GM19372 (cell line): Measurements from ENCODE around the gene TERF2IP.

Source experiments
- ATAC-seq: cut with Tn5 transposase; IDR thresholded peaks from one replicate; pipeline ENCODE4 v1.9.1; 2021; ENCODE audit warnings: mild to moderate bottlenecking, low read depth, moderate library complexity; ENCODE audit not compliant: unreplicated experiment

The TERF2IP gene

GRCh38 chr16:75647492-75648264, at the start of gene TERF2IP, which contains the start of gene KARS1:
Gene TERF2IP, plus strand, starts transcription at chr16:75647773. Its CDS starts 110 bp downstream, at chr16:75647883.
Gene KARS1, minus strand, starts transcription at chr16:75647665. Its CDS starts 26 bp downstream, at chr16:75647639.
- peak; percentile 83 for ATAC-seq

DNA sequence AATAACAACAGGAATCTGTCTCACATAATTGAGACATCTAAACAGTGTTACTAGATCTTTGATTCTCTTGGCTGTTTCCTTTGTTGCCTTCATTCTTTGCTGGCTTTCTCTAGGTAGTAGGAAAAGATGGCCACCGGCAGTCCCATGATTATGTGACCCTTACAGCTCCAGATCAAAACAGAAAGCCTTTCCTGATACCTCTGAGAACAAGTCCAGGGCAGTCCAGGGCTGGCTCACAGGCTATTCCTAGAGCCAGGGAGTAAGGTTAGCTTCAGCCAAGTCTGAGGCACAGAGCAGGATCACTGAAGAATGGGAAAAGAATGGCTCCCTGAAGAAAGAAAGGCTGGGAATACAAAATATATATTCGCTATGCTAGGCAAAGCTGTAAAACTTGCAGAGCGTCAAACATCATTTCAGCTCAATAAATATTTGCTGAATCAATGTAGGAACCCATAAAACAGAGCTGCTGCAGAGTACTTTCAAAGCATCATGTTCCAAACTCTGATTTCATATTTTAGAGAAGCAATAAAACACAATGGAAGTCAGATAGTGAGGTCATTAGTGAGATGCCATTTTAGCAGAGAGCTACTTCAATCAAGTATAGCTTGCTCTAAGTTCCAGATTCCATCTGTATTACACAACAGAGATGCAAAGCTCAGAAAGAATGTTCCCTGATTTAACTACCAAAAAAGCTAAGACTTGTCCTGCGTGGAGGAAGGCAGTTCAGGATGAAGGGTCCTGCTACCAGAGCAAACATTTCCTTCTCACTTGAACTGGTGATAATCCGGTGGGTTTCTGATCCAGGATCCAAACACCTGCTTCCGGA, 47.9 kb upstream of the TERF2IP start:
- no peak for ATAC-seq

DNA sequence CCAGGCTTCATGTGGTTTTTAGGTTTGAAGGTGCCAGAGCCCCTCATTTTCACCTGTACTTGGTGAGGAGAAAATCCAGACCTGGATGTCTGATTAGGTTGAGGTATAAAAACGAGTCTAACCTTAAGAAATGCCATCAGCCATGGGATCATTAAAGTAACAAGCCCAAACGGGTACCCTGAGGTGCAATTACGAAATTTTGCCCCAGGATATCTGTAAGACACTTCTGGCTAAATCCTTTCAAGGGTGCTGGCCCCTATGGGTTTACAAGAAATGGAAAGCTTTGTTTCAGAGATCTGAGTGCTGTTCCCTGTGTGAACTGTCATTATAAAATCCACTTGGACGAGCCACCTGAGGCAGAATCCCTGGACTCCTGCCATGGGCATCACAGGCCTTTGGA, 44.3 kb upstream of the TERF2IP start:
- ATAC-seq, result no peak

DNA sequence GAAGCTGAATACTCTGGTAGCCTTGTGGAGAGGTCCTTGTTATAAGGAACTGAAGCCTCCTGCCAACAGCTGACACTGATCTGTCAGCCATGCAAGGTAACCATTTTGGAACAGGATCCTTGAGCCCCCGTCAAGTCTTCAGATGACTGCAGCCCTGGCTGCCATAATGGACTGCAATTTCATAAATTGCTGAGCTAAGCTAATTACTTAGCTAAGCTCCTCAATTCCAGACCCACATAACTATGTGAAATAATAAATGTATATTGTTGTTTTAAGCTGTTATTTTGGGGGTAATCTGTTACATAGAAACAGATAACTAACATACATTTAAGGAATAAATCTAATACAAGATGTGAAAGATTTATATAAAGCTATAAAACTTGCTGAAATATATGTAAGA, 41.1 kb upstream of the TERF2IP start:
- ATAC-seq, result no peak

DNA sequence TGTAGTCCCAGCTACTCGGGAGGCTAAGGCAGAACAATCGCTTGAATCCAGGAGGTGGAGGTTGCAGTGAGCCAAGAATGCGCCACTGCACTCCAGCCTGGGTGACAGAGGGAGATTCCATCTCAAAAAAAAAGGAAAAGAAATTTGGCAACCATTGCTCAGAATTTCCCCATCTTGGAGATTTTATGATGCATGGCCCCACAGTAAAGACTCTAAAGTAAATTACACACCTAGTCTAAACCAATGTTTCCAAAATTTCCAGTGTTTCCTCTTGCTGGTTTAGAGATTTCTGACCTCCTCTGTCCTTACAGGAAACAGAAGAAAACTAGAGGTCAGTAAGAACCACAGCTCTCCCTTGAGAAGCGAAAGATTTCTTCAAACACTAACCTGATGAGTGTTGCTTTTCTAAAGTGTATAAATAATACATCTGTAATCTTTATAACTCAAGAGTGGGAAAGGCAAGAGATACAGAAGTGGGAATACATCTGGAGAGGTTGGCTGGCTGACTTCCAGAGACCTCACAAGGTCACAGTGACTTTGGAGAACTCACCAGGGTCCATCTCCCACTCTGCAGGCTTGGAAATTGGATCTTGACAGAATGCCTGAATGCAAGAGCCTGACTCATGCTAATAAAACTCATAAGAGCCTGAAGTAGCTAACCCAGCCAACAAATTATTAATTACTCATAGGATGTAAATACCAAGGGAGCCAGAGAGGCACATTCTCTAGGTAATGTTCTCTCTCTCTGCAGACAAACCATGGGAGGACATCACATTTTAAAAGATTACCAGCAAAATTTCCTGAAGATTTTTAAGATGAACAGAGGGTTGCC, 33.3 kb upstream of the TERF2IP start:
- no peak for ATAC-seq

GRCh38 chr16:75615619-75616018, 32.0 kb upstream of the TERF2IP start:
- ATAC-seq, result no peak

DNA sequence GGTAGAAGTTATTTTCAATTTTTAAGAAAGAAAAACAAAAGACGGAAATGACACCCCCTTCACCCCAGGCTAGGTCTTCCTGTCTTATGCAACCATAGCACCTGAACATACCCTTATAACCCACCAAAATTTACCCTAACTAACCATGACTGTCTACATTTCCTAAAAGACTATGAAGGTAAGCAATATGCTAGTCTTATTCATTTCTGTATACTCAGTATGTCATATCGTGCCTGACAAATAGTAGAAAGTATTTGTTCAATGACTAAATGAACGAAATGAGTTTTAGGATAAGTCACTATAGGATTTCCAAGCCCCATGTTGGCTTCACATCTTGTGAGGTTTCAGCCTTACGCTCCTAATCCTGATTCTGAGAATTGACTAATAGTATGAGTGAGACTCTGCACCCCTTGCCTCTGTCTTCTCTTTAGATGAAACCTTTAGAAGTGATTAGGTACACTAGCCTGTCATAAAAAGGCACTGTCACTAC, 31.0 kb upstream of the TERF2IP start:
- ATAC-seq, result no peak

- no peak for ATAC-seq
Observed at GRCh38 chr16:75617121-75617520, 30.5 kb upstream of the TERF2IP start.

GRCh38 chr16:75618780-75619179, 28.8 kb upstream of the TERF2IP start:
- no peak for ATAC-seq

DNA sequence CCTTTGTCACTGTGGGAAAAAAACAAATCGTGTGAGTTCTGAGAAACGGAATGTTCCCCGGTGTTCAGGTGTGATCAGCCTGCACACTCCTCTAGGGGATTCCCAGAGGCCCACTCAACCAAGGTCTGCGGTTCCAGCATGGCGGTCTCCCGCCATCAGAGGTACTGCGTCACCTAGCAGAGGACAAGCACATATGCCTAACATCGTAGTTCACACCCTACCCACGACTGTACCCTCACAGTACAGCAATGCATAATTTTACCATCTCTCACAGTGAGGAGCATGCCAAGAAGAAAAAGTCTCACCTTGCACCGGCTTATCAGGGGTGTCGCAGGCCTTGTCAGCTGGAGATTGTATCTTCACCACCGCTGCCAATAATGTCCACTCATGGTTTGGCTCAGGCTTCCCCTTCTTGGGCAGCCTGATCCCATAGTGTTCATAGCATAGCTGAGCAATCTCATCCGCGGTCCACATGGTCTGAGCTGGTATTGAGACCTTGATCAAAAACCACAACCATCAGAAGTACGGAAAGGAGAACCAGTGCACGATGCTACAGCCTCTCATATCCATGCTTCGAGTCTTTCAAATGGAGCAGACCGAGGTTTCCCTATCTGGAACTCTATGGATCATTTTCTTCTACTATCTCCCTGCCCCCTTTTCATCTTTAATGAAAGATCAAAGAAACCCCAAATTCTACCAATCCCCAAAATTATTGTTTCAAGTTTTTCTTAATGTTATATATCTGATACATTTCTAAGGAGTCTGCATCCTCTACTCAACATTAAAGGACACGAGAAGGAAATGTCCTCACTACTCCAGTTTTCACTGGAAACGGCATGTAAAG, 27.0 kb upstream of the TERF2IP start:
- no peak for ATAC-seq

DNA sequence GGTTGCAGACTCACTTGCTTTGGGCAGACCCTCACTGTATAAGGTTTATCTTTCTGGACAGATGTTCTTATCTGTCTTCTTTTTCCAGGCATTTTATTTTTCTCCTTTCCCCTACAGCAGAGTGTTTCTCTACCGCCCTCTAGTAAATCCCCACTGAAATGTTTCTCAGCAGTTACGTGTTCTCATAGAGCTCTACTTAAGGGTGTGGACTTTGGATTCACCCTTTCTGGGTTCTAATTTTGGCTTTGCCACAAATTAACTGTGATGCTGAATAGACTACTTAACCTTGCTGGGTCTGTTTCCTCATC, 26.4 kb upstream of the TERF2IP start:
- no peak for ATAC-seq

- ATAC-seq, result peak; percentile 91
Observed at GRCh38 chr16:75622761-75623605, 24.6 kb upstream of the TERF2IP start, which contains the start of gene ADAT1. Gene ADAT1, minus strand, starts transcription at chr16:75623281. Its CDS starts 2,482 bp downstream, at chr16:75620799.

- no peak for ATAC-seq
Observed at GRCh38 chr16:75624921-75625334, 22.6 kb upstream of the TERF2IP start.

DNA sequence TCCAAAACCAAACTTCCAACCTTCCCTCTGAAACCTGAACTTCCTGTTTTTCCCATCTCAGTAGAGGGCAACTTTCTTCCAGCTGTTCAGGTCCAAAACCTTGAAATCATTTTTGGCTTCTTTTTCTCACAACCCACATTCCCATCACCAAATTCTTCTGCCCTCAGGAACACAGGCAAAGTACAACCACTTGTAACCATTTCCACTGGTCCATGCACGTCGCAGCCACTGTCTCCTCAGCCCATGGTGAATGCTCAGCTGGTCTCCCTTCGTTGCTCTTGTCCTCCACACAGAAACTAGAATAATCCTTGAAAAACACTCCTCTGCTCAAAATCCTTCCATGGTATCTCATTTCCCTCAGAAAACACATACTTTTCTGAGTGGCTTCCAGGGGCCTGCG, 20.8 kb upstream of the TERF2IP start:
- no peak for ATAC-seq

DNA sequence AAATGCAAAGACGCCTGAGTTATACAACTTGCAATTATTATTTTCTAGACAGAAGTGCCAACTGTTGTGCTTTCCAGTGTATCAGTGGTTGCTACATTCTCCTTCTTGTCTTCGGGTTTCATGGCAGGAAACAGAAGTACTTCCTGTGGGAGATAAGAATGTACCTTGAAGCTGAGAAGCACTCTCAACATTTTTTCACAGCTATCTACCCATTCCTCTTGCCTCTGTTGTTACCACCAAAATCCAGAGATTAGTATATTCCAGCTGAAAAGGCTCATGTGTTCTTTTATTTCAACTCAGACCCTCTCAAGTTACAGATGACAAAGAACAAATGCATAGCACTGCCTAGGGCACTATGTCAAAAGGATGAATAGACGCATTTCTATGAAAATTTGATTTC, 19.7 kb upstream of the TERF2IP start:
- ATAC-seq, result no peak

DNA sequence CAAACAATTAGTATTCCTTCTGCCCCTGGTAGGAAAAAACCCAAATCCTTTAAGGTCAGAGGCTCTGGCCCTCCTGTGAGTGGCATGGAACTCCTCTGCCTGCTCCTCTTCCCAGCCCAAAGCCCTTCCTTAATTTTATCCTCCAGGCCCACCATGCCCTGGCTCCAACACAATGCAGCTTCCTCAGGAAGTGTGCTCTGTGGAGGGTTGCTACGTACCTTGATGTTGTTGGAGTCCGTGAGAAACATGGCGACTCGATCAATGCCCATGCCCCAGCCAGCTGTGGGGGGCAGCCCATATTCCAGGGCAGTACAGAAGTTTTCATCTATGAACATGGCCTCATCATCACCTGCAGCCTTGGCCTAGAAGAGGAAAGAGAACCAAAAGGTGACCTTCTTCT, 19.2 kb upstream of the TERF2IP start:
- no peak for ATAC-seq

GRCh38 chr16:75629132-75629531, 18.4 kb upstream of the TERF2IP start:
- ATAC-seq, result no peak

DNA sequence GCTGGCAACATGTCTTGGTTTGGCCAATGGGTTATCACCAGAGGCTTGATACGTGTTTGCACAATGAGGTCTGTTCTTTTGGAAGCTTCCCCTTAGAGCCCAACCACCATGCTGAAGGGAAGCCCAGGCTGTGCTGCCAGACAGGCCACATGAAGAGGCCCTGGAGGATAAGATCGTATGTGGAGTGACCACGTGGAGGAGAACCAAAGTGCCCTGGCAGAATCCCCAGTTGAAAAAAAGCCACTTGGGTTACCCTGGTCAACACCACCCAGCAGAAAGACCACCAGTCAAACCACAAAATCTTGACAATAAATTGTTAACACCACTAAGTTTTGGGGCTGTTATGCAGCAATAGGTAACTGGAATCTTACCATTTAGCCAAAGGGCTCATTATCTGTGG, 17.5 kb upstream of the TERF2IP start:
- ATAC-seq, result no peak

DNA sequence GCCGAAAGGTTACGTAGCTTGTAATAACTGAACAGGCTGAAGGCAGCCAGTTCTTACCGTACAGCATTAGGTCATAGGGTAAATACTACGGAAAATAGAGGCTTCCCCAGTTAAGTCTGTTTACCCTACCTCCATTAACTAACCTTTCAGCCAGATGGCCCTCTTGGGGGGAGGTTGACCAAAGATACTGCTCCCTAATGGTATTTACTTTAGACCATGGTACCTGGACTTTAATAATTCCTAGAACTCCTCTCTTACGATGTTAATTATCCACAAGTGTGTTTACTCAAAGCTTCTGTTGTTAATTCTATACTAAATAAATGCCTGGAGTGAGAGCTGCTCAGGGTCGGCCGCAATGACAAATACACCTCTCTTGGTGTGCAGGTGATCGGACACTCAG, 14.7 kb upstream of the TERF2IP start:
- ATAC-seq, result no peak
